Gastrocnemius medialis (tissue), 4 donors: Measurements from ENCODE around the gene PDGFRB. TPM values are rescaled to one million over a fixed set of nuclear protein-coding genes. Genes with fewer than 3 reads are reported as not detected.

Experiments
- ATAC-seq, 2 donors: fragments of 150-250 bp; one replicate each; pipeline ENCODE4 v1.9.1; 2016
- DNase-seq, 2 donors: peaks; one replicate each; pipeline ENCODE4 v3.0.0-alpha.2; 2019
- H3K27ac ChIP-seq, 4 donors: fragments of 200-600 bp; sonication (generic); 1 replicate in 1 of 4; 2 replicates in 3 of 4; pipeline ENCODE4 v1.5.1; 2016 to 2018; ENCODE audit warnings: mild to moderate bottlenecking in 2 of 4, moderate library complexity in 1 of 4
- H3K27me3 ChIP-seq, 3 donors: fragments of 200-600 bp; sonication (generic) in 2 of 3; 1 replicate in 1 of 3; 2 replicates in 2 of 3; pipeline versions ENCODE4 v1.5.1 to v1.6.0; 2016 to 2019; ENCODE audit warnings: mild to moderate bottlenecking in 1 of 3, moderate library complexity in 1 of 3
- H3K36me3 ChIP-seq, 2 donors: fragments of 200-600 bp; sonication (generic) in 1 of 2; one replicate each; pipeline ENCODE4 v1.5.1; 2017 to 2018
- H3K4me1 ChIP-seq, 2 donors: fragments of 200-600 bp; sonication (generic) in 1 of 2; one replicate each; pipeline ENCODE4 v1.5.1; 2016 to 2017; ENCODE audit warnings: mild to moderate bottlenecking in 2 of 2
- H3K4me3 ChIP-seq, 4 donors: fragments of 200-600 bp; sonication (generic) in 3 of 4; 1 replicate in 1 of 4; 2 replicates in 3 of 4; pipeline ENCODE4 v1.5.1; 2016 to 2019; ENCODE audit warnings: mild to moderate bottlenecking in 2 of 4
- H3K9me3 ChIP-seq, 3 donors: fragments of 200-600 bp; sonication (generic) in 2 of 3; 1 replicate in 1 of 3; 2 replicates in 2 of 3; pipeline ENCODE4 v1.5.1; 2016 to 2019
- POLR2A ChIP-seq, 2 donors: fragments of 450-650 bp; IDR thresholded peaks; one replicate each; pipeline ENCODE4 v1.6.1; 2017; ENCODE audit warnings: antibody characterized with exemption in 2 of 2, mild to moderate bottlenecking in 2 of 2, moderate library complexity in 2 of 2
- in situ Hi-C, 4 donors: fragments of 200-750 bp; cut with MboI; loops; one replicate each; pipeline versions ENCODE4 v1.15.0 to v1.8.0; 2017; ENCODE audit warnings: low sequenced_read_pairs in 4 of 4
- intact Hi-C: fragments of 100-400 bp; cut with DNase I; formaldehyde crosslinking; loops from one replicate; pipeline ENCODE4 v1.15.1; 2023; ENCODE audit warnings: low total_unique reads
- total RNA-seq, 4 donors: library from RNA; depleted of rRNA; stranded (reverse); fragments of >200 nt; gene quantifications; one replicate each; pipeline versions ENCODE4 v1.1.0 to v1.2.3, GENCODE V29; 2016
- TF ChIP-seq, protein P1 (sequence below), 5 experiments: fragments of 450-650 bp in 3 of 5; fragments of 200-600 bp in 2 of 5; sonication (generic) in 2 of 5; IDR thresholded peaks in 4 of 5; conservative IDR thresholded peaks in 1 of 5; 1 replicate in 4 of 5; 2 replicates in 1 of 5; pipeline ENCODE4 v1.5.1; 2016 to 2019; ENCODE audit warnings: antibody characterized with exemption in 5 of 5, mild to moderate bottlenecking in 3 of 5, moderate library complexity in 3 of 5

PDGFRB gene
- total RNA-seq, 4 donors from 2014 or later, result 27.9 to 58.4 (median 52.5) TPM

DNA sequence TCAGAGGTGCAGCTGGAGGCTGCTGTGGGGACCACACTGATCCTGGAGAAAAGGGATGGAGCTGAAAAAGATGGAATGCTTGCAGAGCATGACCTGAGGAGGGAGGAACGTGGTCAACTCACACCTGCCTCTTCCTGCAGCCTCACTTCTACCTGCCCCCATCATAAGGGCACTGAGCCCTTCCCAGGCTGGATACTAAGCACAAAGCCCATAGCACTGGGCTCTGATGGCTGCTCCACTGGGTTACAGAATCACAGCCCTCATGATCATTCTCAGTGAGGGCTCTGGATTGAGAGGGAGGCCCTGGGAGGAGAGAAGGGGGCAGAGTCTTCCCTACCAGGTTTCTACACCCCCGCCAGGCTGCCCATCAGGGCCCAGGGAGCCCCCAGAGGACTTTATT is 28.4 kb upstream of the PDGFRB start:
- H3K27ac ChIP-seq, result no peak overlapping the region
- H3K4me1 ChIP-seq, result peaks cover 28 to 33% of the 10 kb centered on the region in 2 donors
- no peak overlapping the region for H3K4me3 ChIP-seq
- DNase-seq (no peak), ATAC-seq (no peak)
- intact Hi-C loops (no loop called here), in situ Hi-C loops (no loop called here)
- no peaks in the 10 kb centered on the region for H3K36me3 ChIP-seq
- H3K27me3 ChIP-seq, result no peaks in the 10 kb centered on the region
- H3K9me3 ChIP-seq, result no peaks in the 10 kb centered on the region
- TF ChIP-seq, protein P1, sequence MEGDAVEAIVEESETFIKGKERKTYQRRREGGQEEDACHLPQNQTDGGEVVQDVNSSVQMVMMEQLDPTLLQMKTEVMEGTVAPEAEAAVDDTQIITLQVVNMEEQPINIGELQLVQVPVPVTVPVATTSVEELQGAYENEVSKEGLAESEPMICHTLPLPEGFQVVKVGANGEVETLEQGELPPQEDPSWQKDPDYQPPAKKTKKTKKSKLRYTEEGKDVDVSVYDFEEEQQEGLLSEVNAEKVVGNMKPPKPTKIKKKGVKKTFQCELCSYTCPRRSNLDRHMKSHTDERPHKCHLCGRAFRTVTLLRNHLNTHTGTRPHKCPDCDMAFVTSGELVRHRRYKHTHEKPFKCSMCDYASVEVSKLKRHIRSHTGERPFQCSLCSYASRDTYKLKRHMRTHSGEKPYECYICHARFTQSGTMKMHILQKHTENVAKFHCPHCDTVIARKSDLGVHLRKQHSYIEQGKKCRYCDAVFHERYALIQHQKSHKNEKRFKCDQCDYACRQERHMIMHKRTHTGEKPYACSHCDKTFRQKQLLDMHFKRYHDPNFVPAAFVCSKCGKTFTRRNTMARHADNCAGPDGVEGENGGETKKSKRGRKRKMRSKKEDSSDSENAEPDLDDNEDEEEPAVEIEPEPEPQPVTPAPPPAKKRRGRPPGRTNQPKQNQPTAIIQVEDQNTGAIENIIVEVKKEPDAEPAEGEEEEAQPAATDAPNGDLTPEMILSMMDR (IDR thresholded peaks at IDR 0.05 in 4 of 5, conservative IDR thresholded peaks at IDR 0.05 in 1 of 5), result no peak
- TF ChIP-seq POLR2A (IDR thresholded peaks at IDR 0.05), result no peak

DNA sequence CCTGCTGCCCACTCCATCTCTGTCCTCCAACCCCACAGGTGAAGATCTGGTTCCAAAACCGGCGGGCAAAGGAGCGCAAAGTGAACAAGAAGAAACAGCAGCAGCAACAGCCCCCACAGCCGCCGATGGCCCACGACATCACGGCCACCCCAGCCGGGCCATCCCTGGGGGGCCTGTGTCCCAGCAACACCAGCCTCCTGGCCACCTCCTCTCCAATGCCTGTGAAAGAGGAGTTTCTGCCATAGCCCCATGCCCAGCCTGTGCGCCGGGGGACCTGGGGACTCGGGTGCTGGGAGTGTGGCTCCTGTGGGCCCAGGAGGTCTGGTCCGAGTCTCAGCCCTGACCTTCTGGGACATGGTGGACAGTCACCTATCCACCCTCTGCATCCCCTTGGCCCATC is 27.8 kb upstream of the PDGFRB start:
- Histone ChIP-seq H3K4me3 (no peak overlapping the region), H3K36me3 (no peaks in the 10 kb centered on the region), H3K27me3 (no peaks in the 10 kb centered on the region), H3K9me3 (no peaks in the 10 kb centered on the region), H3K4me1 (peaks cover 28 to 29% of the 10 kb centered on the region in 2 donors), H3K27ac (no peak overlapping the region)
- TF ChIP-seq, protein P1 (IDR thresholded peaks at IDR 0.05 in 4 of 5, conservative IDR thresholded peaks at IDR 0.05 in 1 of 5), result no peak
- no peak for TF ChIP-seq POLR2A (IDR thresholded peaks at IDR 0.05)
- intact Hi-C loops (no loop called here), in situ Hi-C loops (no loop called here)
- DNase-seq, result no peak
- ATAC-seq, result no peak

DNA sequence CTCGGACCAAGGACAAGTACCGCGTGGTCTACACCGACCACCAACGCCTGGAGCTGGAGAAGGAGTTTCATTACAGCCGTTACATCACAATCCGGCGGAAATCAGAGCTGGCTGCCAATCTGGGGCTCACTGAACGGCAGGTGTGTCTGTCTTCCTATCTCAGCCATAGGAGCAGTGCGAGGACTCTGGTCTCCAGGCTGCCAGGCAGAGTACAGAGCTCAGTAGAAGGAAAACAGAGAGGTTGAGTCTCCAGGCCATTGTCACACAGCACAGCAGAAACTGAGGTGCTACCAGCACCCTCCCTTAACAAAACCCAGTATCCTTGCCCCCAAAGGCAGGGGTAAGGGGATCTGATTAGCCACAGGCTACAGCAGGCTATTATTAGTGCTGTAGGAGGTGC is 27.1 kb upstream of the PDGFRB start:
- TF ChIP-seq, protein P1 (IDR thresholded peaks at IDR 0.05 in 4 of 5, conservative IDR thresholded peaks at IDR 0.05 in 1 of 5), result no peak
- TF ChIP-seq POLR2A (IDR thresholded peaks at IDR 0.05), result no peak
- ATAC-seq (no peak), DNase-seq (no peak)
- intact Hi-C loops, result no loop called here
- H3K9me3 ChIP-seq, result no peaks in the 10 kb centered on the region
- H3K4me3 ChIP-seq, result no peak overlapping the region
- H3K36me3 ChIP-seq, result no peaks in the 10 kb centered on the region
- in situ Hi-C loops, result no loop called here
- H3K27ac ChIP-seq, result peak overlapping the region in 1 of 4 donors; percentile 95
- peaks cover 22 to 23% of the 10 kb centered on the region in 2 donors for H3K4me1 ChIP-seq
- H3K27me3 ChIP-seq, result no peaks in the 10 kb centered on the region

DNA sequence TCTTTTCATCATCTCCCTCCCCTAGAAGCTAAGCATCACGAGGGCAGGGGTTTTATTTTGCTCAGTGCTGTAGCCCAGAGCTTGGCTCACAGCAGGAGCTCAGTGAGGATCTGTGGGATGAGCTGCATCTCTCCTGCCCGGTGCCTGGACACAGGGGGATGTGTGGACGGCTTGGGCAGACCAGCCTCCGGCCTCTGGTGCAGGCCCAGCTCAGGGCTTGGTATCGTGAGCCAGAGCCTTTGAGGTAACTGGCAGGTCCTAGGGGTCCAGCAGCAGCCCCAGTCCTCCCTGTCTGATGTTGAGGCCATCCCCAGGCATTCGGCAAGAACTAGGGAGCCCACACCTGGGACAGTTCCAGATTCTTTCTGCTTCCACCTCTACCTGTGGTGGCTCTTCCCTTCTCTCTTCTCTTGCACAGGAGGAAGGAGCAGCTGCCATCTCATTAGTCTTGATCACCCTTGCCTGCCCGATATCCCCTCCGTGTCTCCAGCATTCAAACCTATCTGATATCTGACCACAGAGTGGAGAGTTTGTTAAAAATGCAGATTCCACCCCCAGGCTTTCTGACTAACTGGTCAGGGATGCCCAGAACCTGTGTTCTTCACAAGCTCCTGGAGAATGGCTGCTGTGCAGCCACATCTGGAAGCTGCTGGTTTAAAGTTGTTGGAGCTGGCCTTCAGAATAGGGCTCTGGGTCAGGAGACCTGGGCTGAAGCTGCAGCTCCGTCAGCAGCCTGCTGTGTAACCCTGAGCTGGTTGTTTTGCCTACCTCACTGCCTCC is 26.3 kb upstream of the PDGFRB start:
- no peak for ATAC-seq
- no peak for DNase-seq
- Histone ChIP-seq H3K36me3 (no peaks in the 10 kb centered on the region), H3K9me3 (no peaks in the 10 kb centered on the region), H3K27me3 (no peaks in the 10 kb centered on the region), H3K4me3 (no peak overlapping the region), H3K27ac (peak overlapping the region; percentile 91 to 95 (median 94)), H3K4me1 (peaks cover 21 to 23% of the 10 kb centered on the region in 2 donors)
- TF ChIP-seq, protein P1 (IDR thresholded peaks at IDR 0.05 in 4 of 5, conservative IDR thresholded peaks at IDR 0.05 in 1 of 5), result no peak
- TF ChIP-seq POLR2A (IDR thresholded peaks at IDR 0.05), result no peak
- intact Hi-C loops (loop anchor here (2.0 kb wide), 1 partner anchor 63 kb away; no protein-coding TSS in a partner anchor), in situ Hi-C loops (no loop called here)
